Measurements from ENCODE around the gene DEPDC5.

DNA sequence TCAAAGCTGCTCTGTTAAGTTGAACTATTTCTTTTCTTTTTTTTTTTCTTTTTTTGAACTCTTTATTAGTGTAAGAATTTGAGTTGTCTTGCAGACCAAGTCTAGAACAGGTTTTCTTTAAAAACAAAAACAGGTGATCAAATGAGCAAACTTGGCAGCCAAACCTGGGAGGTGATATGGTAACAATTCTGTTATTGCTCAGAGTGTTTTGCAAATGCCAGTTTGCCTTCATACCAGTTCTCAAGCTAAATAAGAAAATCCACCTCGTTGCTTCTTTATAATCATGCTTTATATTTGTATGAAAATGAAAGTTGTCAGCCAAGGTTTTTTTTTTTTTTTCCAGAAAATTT, 76.9 kb downstream of the DEPDC5 start:
- TF ChIP-seq EZH2 (IDR thresholded peaks at IDR 0.05; ENCODE audit: borderline replicate concordance, low read depth, low read length, severe bottlenecking), result no peak
- TF ChIP-seq, protein P1, sequence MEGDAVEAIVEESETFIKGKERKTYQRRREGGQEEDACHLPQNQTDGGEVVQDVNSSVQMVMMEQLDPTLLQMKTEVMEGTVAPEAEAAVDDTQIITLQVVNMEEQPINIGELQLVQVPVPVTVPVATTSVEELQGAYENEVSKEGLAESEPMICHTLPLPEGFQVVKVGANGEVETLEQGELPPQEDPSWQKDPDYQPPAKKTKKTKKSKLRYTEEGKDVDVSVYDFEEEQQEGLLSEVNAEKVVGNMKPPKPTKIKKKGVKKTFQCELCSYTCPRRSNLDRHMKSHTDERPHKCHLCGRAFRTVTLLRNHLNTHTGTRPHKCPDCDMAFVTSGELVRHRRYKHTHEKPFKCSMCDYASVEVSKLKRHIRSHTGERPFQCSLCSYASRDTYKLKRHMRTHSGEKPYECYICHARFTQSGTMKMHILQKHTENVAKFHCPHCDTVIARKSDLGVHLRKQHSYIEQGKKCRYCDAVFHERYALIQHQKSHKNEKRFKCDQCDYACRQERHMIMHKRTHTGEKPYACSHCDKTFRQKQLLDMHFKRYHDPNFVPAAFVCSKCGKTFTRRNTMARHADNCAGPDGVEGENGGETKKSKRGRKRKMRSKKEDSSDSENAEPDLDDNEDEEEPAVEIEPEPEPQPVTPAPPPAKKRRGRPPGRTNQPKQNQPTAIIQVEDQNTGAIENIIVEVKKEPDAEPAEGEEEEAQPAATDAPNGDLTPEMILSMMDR (IDR thresholded peaks at IDR 0.05; ENCODE audit: borderline replicate concordance, extremely low read depth, low read length, poor library complexity, severe bottlenecking), result no peak

Measured in DND-41 (cell line).